ENCODE measurements around the gene SYT10.
"Not testable (repeated sequence)": the region's sequence is repeated elsewhere in the genome, so short reads cannot be mapped to it uniquely, and the experiment has no call there.

The SYT10 gene

GRCh38 chr12:33331961-33332398 is 107.6 kb downstream of the SYT10 start:
- not testable (repeated sequence) for DNase-seq

GRCh38 chr12:33330940-33331339 is 108.7 kb downstream of the SYT10 start:
- DNase-seq, result no peak

Measured in fibroblast of skin of right biceps (primary cell).